GM18505 (cell line): ENCODE measurements around the gene NAALADL2.
"Not testable (repeated sequence)": the region's sequence is repeated elsewhere in the genome, so short reads cannot be mapped to it uniquely, and the experiment has no call there.

Experiments
- ATAC-seq: cut with Tn5 transposase; IDR thresholded peaks from one replicate; pipeline ENCODE4 v1.9.1; 2021; ENCODE audit not compliant: unreplicated experiment
- POLR2A ChIP-seq: IDR thresholded peaks from 4 replicates; pipeline ENCODE4 v1.6.1; 2011; ENCODE audit warnings: borderline replicate concordance; ENCODE audit not compliant: insufficient read depth, insufficient read length; ENCODE audit errors: extremely low read depth

Gene NAALADL2

GRCh38 chr3:175260145-175260794 is 401.1 kb downstream of the NAALADL2 start:
- ATAC-seq = no peak
- no peak for TF ChIP-seq POLR2A

GRCh38 chr3:175266478-175266877 is 407.3 kb downstream of the NAALADL2 start:
- no peak for TF ChIP-seq POLR2A
- ATAC-seq = no peak

GRCh38 chr3:175267121-175267531 is 408.0 kb downstream of the NAALADL2 start:
- ATAC-seq = no peak
- TF ChIP-seq POLR2A = no peak

DNA sequence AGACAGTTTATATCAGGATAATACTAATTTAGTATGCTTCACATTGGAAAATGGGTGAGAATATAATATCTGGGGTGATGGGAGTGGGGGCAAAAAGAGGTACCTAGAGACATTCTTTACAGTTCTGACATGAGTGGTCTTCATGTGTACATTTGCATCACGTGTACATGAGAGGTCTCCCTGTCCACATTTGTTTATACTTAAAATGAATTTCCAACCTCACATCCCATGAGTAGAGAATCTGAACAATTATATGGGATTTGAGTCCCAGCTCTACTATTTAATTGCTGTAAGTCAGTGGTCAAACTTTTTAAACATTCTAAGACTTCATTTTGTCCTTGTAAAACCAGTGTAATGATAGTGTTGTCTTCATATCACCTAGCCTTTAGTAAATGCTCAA is 408.4 kb downstream of the NAALADL2 start:
- no peak for TF ChIP-seq POLR2A
- ATAC-seq = no peak

DNA sequence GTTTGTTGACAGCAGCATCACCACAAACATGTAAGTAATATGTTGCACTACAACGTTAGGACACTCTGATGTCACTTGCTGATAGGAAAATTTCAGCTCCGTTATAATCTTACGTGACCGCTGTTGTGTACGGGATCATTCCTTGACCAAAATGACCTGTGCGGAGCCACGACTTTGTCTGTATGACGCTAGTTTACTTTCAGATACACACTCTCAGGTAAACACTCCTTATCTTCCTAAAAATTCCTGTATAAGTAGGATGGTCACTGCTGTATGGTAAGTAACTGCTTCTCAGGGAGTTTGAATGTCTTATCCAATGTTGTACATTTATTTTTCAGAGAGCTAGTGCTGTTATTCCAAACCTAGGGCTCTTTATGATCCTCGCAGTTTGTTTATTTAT is 410.3 kb downstream of the NAALADL2 start:
- TF ChIP-seq POLR2A = no peak
- no peak for ATAC-seq

DNA sequence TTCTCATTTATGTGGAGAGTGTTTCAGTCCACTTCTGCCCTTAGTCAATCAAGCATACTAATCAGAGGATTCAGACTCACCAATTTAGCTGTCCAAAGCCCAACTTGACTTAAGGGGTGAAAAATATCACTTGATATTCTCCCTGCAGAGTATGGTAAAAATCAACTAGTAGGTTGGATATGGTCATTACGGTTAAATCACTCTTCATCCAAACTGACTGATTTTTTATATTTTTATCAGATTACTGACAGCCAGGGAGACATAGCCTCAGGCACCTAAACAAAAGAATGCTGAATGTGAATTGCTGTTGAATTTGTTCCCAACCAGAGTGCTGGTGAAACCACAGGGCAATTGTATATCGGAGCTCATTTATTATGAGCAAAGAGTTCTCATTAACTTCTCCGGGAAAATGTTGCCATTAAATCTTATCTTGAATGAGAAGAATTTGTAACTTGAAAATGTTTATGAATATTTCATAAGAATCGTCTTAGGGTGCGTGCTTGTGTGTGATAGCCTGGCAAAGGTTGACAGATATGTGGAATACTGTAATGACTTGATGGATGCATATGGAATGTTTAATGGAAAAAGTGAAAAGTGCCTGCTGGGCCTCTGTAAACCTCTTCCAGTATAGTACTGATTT is 411.2 kb downstream of the NAALADL2 start:
- no peak for TF ChIP-seq POLR2A

DNA sequence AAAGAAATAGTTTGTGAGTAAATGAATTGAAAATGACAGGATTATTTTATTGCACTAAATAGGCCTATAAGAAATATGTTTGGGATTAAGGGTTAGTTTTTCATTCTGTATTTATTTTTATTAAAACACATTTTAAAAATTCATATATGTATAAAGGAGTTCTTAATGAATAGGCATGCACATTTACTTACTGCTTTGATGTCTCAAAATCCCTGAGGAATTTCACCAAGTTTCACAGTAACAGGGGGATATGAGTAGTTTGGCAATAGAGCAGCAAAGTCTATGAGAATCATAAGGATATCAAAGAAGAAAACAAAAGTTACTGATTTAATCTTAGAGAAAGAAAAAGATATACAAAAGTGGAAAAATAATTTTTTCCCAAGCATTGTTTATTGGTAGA is 411.7 kb downstream of the NAALADL2 start:
- ATAC-seq = no peak
- no peak for TF ChIP-seq POLR2A

More for the DNA sequence above, 411.2 kb downstream of the NAALADL2 start:
- no peak for ATAC-seq

GRCh38 chr3:175271465-175271864 is 412.3 kb downstream of the NAALADL2 start:
- ATAC-seq = not testable (repeated sequence)

- ATAC-seq = no peak
- no peak for TF ChIP-seq POLR2A
These were observed 413.3 kb downstream of the NAALADL2 start for GRCh38 chr3:175272392-175272791.

GRCh38 chr3:175273573-175273972 is 414.4 kb downstream of the NAALADL2 start:
- ATAC-seq = no peak
- TF ChIP-seq POLR2A = no peak

- peak; percentile 85 for ATAC-seq
- peak; percentile 77 for TF ChIP-seq POLR2A
These were observed 414.9 kb downstream of the NAALADL2 start for GRCh38 chr3:175274056-175274455.

DNA sequence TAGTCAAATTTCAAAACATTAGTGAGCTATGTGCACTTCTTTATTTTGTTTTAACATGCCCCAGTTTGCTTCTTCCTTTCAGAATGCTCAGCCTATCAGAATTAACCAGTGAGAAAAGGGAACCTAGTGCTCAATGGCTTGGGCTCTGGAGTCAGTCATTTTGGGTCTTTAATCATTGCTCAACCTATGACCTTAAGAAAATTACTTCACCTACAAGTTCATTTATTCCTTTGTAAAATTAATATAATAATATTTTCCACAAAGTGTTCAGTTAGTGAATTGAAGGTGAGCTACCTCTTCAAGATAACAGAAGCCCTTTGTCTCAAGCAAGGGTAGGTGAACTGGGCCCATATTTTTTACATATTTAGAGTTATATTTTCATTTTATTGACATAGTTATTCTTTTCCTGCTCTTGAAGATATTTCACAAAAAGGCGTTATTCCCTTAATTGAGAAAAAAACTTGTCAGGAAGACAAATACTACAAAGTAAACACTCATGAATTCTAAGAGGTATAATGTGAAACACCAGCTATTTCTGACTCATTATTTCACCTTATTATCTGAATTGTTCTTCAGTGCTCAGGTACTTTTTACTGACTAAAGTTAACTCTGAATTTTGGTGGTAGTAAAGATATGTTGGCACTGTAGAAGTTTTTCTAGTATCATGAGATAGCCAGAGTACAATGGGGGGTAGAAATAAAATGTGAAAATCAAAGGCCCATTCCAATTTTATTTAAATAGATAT is 415.5 kb downstream of the NAALADL2 start:
- peak; percentile 71 for ATAC-seq
- no peak for TF ChIP-seq POLR2A

DNA sequence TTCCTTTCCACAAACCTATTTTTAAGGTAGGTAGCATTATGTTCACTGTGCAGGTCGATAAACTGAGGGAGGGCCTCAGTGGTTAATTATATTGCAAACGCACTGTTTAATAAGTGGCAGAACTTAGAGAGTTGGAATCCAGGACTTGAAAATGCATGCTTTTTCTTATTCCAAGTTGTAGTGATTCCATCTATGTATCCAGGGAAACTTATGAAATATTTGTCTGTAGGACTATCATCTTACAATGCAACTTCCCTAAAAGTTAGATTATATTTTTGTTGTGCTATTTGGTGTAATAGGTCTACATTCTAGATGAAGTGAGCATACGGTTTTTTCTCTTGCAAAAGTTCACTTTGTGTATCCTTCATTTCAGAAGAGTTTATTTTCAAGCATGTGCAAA is 419.5 kb downstream of the NAALADL2 start:
- ATAC-seq = no peak
- TF ChIP-seq POLR2A = no peak

GRCh38 chr3:175279457-175279856 is 420.3 kb downstream of the NAALADL2 start:
- no peak for TF ChIP-seq POLR2A
- ATAC-seq = no peak
